ENCODE data around the gene OLA1.
"Not testable (repeated sequence)": the region's sequence is repeated elsewhere in the genome, so short reads cannot be mapped to it uniquely, and the experiment has no call there.

The OLA1 gene

GRCh38 chr2:174248187-174248997, at the start of gene OLA1:
Gene OLA1 (minus strand): TSS chr2:174248532. CDS start chr2:174246815, 1,717 bp downstream.
- peak; percentile 89 for DNase-seq (ENCODE audit: low read depth)

- DNase-seq (ENCODE audit: low read depth), result no peak
These were observed 44.6 kb upstream of the OLA1 start for GRCh38 chr2:174292908-174293307.

- no peak for DNase-seq (ENCODE audit: low read depth)
These were observed 37.8 kb upstream of the OLA1 start for GRCh38 chr2:174286172-174286571.

GRCh38 chr2:174282441-174282840, 34.1 kb upstream of the OLA1 start:
- no peak for DNase-seq (ENCODE audit: low read depth)

DNA sequence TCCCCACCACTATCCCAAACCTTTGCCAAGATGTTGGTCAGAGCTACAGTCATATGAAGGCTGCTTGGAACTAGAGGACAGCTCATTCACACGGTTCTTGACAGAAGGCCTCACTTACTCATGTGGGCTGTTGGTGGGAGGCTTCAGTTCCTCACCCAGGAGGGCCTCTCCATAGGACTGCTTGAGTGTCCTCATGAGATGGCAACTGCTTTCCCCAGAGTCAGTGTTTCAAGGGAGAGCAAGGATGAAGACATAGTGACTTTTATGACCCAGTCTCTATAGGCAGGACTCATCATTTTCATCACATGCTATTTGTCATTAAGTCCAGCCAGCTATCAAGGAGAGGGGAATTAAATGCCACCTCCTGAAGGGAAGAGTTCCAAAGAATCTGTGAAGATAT, 33.4 kb upstream of the OLA1 start:
- DNase-seq (ENCODE audit: low read depth), result no peak

GRCh38 chr2:174280596-174280995, 32.3 kb upstream of the OLA1 start:
- DNase-seq (ENCODE audit: low read depth), result no peak

DNA sequence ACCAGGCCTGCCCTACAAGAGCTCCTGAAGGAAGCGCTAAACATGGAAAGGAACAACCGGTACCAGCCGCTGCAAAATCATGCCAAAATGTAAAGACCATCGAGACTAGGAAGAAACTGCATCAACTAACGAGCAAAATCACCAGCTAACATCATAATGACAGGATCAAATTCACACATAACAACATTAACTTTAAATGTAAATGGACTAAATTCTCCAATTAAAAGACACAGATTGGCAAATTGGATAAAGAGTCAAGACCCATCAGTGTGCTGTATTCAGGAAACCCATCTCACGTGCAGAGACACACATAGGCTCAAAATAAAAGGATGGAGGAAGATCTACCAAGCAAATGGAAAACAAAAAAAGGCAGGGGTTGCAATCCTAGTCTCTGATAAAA, 21.9 kb upstream of the OLA1 start:
- not testable (repeated sequence) for DNase-seq (ENCODE audit: low read depth)

DNA sequence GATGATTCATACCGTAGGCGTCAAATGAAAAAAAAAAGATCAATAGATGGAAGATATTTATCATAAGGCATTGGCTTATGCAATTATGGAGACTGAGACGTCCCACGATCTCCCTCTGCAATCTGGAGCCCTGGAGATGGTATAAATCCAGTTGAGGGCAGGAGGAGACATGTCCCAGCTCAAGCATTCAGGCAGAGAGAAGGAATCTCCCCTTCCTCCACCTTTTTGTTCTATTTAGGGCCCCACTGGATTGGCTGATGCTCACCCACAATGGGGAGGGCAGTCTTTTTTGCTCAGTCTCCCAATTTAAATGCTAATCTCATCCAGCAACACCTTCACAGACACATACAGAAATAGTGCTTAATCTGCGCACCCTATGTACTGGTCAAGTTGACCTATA, 18.0 kb upstream of the OLA1 start:
- DNase-seq (ENCODE audit: low read depth), result no peak

GRCh38 chr2:174263997-174264396, 15.7 kb upstream of the OLA1 start:
- peak; percentile 89 for DNase-seq (ENCODE audit: low read depth)

GRCh38 chr2:174259981-174260380, 11.6 kb upstream of the OLA1 start:
- DNase-seq (ENCODE audit: low read depth), result peak; percentile 92

- no peak for DNase-seq (ENCODE audit: low read depth)
These were observed 5.9 kb upstream of the OLA1 start for GRCh38 chr2:174254267-174254666.

DNA sequence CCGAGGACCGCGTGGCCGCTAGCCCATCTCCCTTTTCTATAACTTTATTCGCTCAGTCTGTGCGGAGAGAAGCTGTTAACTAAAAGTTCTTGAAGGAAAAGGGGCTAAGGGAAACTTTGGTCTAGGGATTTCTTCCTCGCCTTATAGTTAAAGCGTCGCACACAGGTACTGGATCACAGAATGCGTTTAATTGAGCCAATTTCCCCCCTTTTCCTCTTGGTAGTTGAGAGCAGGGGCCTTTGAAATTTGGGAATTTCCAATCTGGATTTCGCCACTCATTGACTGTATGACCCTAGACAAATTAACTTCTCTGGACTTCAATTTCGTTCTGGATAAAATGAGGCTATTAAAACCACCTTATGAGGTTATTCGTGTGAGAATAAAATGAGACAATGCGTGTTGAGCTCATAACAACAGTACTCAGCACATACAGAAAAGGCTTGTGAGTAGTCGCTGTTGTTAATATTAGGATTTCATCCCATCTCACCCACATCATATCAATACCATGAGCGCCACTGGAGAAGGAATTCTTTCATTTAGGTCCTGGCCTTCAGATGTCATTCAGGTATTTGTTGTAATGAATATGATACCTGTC, 763 bp upstream of the OLA1 start:
- DNase-seq (ENCODE audit: low read depth), result no peak

- peak; percentile 17 for DNase-seq (ENCODE audit: low read depth)
These were observed 702 bp downstream of the OLA1 start for GRCh38 chr2:174247474-174248186.

- DNase-seq (ENCODE audit: low read depth), result no peak
These were observed 1.4 kb downstream of the OLA1 start for GRCh38 chr2:174246944-174247381.

DNA sequence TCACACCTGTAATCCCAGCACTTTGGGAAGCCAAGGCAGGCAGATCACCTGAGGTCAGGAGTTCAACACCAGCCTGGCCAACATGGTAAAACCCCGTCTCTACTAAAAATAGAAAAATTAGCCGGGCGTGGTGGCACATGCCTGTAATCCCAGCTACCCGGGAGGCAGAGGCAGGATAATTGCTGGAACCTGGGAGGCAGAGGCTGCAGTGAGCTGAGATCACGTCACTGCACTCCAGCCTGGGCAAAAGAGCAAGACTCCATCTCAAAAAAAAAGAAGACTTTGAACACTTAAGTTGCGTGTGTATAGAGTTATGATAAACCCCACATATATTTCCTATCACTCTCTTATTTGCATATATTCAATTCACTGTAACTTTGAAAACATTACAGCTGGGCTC, 2.7 kb downstream of the OLA1 start:
- not testable (repeated sequence) for DNase-seq (ENCODE audit: low read depth)

- no peak for DNase-seq (ENCODE audit: low read depth)
These were observed 3.3 kb downstream of the OLA1 start for GRCh38 chr2:174245065-174245464.

GRCh38 chr2:174243812-174244211, 4.5 kb downstream of the OLA1 start:
- DNase-seq (ENCODE audit: low read depth), result no peak

GRCh38 chr2:174240097-174240496, 8.2 kb downstream of the OLA1 start:
- no peak for DNase-seq (ENCODE audit: low read depth)

GRCh38 chr2:174236429-174236828, 11.9 kb downstream of the OLA1 start:
- DNase-seq (ENCODE audit: low read depth), result no peak

DNA sequence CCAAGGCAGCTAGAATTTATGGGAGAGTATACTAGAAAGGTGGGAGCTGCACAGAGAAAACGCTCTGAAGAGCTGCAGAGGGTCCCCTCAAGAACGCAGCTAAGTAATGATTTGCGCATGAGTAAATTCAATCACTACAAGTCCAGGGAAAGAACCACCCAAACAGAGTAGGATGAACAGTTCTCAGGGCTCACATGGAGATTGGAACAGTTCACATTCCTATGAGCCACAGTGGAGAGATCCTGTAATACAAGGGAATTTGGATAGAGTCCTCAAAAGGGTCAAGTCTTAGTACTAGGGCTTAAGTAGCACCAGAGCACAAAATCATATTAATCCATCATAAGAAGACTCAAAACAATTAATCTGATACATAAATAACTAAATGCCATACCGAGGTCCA, 12.7 kb downstream of the OLA1 start:
- peak; percentile 39 for DNase-seq (ENCODE audit: low read depth)

DNA sequence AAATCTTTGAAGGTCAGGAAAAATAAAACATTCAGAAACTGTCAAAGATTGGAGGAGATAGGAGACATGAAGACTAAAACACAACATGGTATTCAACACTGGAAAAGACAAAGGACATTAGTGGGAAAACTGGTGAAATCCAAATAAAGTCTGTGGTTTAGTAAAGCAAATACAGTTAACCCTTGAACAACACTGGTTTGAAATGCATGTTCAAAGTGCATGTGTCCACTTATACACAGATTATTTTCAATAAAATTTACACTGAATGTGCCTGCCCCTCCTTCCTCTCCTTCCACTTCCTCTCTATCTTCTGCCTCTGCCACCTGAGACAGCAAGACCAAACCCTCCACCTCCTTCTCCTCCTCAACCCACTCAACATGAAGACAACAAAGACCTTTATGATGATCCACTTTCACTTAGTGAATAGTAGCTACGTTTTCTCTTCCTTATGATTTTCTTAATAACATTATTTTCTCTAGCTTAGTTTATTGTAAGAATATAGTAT, 14.5 kb downstream of the OLA1 start:
- DNase-seq (ENCODE audit: low read depth), result no peak

DNA sequence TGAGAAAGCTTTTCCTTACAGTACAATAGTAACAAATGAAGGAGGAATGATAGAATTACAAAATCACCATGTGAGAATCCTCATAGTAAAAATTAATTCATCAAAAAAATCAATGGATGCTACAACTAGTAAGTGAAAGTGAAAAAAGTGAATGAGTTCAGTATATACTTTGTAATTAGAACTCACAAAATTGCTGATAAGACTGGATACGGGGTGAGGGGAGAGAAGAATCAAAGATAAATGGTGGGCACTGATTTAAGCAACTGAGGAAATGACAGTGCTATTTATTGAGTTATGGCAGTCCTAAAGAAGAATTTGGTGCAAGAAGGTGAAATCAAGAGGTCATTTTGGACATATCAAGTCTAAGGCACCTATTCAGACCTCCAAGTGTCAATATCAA, 20.6 kb downstream of the OLA1 start:
- DNase-seq (ENCODE audit: low read depth), result no peak
